Vagina (tissue), 2 donors: Measurements from ENCODE around the gene VPS39.

ENCODE experiments used
- POLR2A ChIP-seq, 2 donors: fragments of 450-650 bp; IDR thresholded peaks; one replicate each; pipeline ENCODE4 v1.6.1; 2017; ENCODE audit warnings: antibody characterized with exemption in 2 of 2, mild to moderate bottlenecking in 2 of 2, moderate library complexity in 2 of 2
- POLR2AphosphoS5 ChIP-seq, 2 donors: sonication (generic); formaldehyde crosslinking; IDR thresholded peaks; one replicate each; pipeline ENCODE4 v1.9.0; 2017; ENCODE audit warnings: antibody characterized with exemption in 2 of 2, mild to moderate bottlenecking in 2 of 2, low read depth in 1 of 2; ENCODE audit not compliant: insufficient read depth in 1 of 2
- TF ChIP-seq, protein P1 (sequence below), 3 experiments: fragments of 450-650 bp in 2 of 3; fragments of 200-600 bp in 1 of 3; sonication (generic) in 1 of 3; IDR thresholded peaks; one replicate each; pipeline ENCODE4 v1.5.1; 2017 to 2019; ENCODE audit warnings: antibody characterized with exemption in 3 of 3, mild to moderate bottlenecking in 2 of 3, moderate library complexity in 2 of 3

DNA sequence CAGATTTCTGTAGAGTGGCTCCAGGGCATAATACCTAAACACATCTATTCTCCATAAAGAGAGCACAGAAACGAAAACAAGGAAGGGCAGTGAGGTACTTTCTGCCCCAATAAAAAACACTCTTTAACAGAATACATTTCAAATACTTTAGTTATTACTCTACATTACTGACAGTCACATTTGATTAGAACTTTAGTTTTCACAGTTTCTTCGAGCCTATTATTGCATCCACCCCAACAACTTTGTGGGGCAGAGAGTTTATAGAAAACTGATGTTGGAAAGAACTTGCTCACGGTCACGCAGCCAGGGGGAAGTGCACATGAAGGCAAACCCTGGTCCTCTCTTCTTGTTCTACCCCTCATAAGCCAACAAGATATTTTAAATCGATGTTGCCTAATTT, 9.0 kb downstream of the VPS39 start:
- TF ChIP-seq, protein P1, sequence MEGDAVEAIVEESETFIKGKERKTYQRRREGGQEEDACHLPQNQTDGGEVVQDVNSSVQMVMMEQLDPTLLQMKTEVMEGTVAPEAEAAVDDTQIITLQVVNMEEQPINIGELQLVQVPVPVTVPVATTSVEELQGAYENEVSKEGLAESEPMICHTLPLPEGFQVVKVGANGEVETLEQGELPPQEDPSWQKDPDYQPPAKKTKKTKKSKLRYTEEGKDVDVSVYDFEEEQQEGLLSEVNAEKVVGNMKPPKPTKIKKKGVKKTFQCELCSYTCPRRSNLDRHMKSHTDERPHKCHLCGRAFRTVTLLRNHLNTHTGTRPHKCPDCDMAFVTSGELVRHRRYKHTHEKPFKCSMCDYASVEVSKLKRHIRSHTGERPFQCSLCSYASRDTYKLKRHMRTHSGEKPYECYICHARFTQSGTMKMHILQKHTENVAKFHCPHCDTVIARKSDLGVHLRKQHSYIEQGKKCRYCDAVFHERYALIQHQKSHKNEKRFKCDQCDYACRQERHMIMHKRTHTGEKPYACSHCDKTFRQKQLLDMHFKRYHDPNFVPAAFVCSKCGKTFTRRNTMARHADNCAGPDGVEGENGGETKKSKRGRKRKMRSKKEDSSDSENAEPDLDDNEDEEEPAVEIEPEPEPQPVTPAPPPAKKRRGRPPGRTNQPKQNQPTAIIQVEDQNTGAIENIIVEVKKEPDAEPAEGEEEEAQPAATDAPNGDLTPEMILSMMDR (IDR thresholded peaks at IDR 0.05), result no peak
- TF ChIP-seq POLR2AphosphoS5 (IDR thresholded peaks at IDR 0.05; ENCODE audit: insufficient read depth in 1 of 2, low read depth in 1 of 2), result no peak
- TF ChIP-seq POLR2A (IDR thresholded peaks at IDR 0.05), result no peak
